Stomach (tissue), 4 donors: ENCODE data around the gene ARMC6.

Experiments
- CTCF ChIP-seq, 7 experiments: fragments of 450-650 bp in 4 of 7; fragments of 200-600 bp in 3 of 7; sonication (generic) in 3 of 7; IDR thresholded peaks; one replicate each; pipeline ENCODE4 v1.5.1; 2016 to 2019; ENCODE audit warnings: antibody characterized with exemption in 7 of 7, control low read depth in 2 of 7, mild to moderate bottlenecking in 1 of 7
- EP300 ChIP-seq: sonication (generic); formaldehyde crosslinking; IDR thresholded peaks from one replicate; pipeline ENCODE4 v1.6.1; 2017; ENCODE audit warnings: antibody characterized with exemption
- POLR2A ChIP-seq, 4 donors: fragments of 450-650 bp; IDR thresholded peaks; one replicate each; pipeline ENCODE4 v1.6.1; 2016; ENCODE audit warnings: antibody characterized with exemption in 4 of 4, control low read depth in 2 of 4, mild to moderate bottlenecking in 1 of 4, moderate library complexity in 1 of 4
- POLR2AphosphoS5 ChIP-seq, 3 donors: sonication (generic); formaldehyde crosslinking; IDR thresholded peaks; one replicate each; pipeline ENCODE4 v1.6.1; 2016; ENCODE audit warnings: antibody characterized with exemption in 3 of 3

GRCh38 chr19:19094513-19094912, 61.1 kb downstream of the ARMC6 start:
- no peak for TF ChIP-seq CTCF (IDR thresholded peaks at IDR 0.05)
- no peak for TF ChIP-seq POLR2AphosphoS5 (IDR thresholded peaks at IDR 0.05)
- no peak for TF ChIP-seq POLR2A (IDR thresholded peaks at IDR 0.05)
- no peak for TF ChIP-seq EP300
